ENCODE measurements around the gene TMPRSS12.
"Not testable (repeated sequence)": the region's sequence is repeated elsewhere in the genome, so short reads cannot be mapped to it uniquely, and the experiment has no call there.

Gene TMPRSS12

GRCh38 chr12:50842637-50843493 lies at the start of gene TMPRSS12:
Gene TMPRSS12 (plus strand): TSS chr12:50842926. CDS start chr12:50842965, 39 bp downstream.
- DNase-seq: no peak

GRCh38 chr12:50799908-50800307 lies 42.8 kb upstream of the TMPRSS12 start:
- DNase-seq: no peak

GRCh38 chr12:50803230-50803875 lies 39.4 kb upstream of the TMPRSS12 start:
- DNase-seq: no peak

GRCh38 chr12:50806176-50806575 lies 36.5 kb upstream of the TMPRSS12 start:
- no peak for DNase-seq

- not testable (repeated sequence) for DNase-seq
Observed at GRCh38 chr12:50809131-50809530, 33.6 kb upstream of the TMPRSS12 start.

GRCh38 chr12:50814921-50815320 lies 27.8 kb upstream of the TMPRSS12 start:
- DNase-seq: not testable (repeated sequence)

GRCh38 chr12:50820177-50820576 lies 22.5 kb upstream of the TMPRSS12 start:
- no peak for DNase-seq

GRCh38 chr12:50822082-50822481 lies 20.6 kb upstream of the TMPRSS12 start:
- no peak for DNase-seq

DNA sequence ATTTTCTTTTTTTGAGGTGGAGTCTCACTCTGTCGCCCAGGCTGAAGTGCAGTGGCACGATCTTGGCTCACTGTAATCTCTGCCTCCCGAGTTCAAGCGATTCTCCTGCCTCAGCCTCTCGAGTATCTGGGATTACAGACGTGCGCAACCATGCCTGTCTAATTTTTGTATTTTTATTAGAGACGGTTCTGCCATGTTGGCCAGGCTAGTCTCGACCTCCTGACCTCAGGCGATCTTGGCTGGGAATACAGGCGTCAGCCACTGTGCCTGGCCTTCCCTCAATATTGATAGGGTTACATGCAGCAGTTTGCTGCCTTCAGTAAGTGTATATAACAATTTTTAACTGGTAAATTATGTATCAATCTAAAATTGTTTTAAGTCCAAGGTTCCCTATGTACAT lies 19.0 kb upstream of the TMPRSS12 start:
- not testable (repeated sequence) for DNase-seq

DNA sequence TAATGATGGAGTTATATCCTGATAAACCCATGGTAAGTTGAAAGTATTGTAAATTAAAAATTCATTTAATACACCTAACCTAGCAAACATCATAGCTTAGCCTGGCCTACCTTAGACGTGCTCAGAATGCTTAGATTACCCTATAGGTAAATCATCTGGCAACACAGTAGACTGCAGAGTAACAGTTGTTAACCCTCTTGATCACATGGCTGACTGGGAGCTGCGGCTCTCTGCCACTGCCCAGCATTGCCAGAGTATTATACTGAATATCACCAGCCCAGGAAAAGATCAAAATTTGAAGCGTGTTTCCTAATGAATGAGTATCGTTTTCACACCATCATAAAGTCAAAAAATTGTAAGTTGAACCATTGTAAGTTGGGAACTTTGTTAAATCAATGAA lies 17.8 kb upstream of the TMPRSS12 start:
- DNase-seq: no peak

GRCh38 chr12:50825372-50825838 lies 17.3 kb upstream of the TMPRSS12 start:
- no peak for DNase-seq

DNA sequence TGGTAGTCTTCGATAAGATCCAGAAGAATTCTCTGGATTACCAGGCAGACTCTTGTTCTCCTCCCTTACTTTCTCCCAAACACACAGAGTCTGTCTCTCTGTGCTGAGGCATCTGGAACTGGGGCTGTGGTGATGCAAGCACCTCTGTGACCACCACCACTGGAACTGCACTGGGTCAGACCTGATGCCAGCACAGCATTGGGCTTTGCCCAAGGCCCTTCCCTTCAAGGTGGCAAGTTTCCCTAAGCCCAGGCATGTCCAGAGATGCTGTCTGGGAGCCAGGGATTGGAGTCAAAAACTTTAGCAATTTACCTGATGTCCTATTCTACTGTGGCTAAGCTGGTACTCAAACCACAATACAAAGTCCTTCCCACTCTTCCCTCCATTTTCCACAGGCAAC lies 14.6 kb upstream of the TMPRSS12 start:
- no peak for DNase-seq

- no peak for DNase-seq
Observed at GRCh38 chr12:50828886-50829285, 13.8 kb upstream of the TMPRSS12 start.

GRCh38 chr12:50833801-50834200 lies 8.9 kb upstream of the TMPRSS12 start:
- DNase-seq: not testable (repeated sequence)

DNA sequence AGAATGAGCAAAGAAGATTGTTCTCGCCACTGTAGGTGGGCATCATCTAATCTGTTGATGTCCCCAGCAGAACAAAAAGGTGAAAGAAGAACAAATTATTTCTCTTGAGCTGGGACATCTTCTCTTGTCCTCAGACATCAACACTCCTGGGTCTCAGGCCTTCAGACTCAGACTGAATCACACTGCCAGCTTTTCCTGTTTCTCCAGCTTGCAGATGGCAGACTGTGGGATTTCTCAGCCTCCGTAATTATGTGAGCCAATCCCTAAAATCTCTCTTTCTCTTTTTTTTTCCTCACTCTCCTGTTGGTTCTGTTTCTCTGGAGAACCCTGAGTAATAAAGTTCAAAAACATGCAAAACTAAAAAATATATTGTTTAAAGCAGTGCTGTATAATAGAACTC lies 3.7 kb upstream of the TMPRSS12 start:
- DNase-seq: no peak

DNA sequence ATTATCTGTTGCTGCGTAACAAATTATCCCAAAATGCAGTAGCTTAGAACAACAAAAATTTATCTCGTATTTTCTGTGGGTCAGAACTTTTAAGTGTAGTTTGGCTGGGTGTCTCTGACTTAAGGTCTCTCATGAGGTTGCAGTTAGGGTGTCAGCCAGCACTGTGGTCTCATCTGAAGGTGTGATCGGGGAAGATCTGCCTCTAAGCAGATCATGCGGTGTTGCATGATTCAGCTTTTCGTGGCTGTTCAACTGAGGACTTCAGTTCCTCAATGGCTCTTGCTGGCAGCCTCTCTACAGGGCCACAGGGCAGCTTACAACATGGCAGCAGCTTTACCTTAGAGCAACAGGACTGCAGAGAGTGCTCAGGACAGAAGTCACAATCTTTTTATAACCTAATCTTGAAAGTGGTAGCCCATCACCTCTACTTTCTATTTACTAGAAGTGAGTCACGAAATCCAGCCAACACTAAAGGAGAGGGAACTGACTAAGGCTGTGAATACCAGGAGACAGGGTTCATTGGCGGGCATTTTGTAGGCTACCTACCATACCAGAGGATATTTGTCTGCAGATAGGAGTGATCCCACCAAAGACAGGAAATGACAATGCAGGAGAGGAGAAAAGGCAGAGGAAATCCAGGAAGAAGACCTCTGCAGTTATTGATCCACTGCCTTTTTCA lies 1.8 kb upstream of the TMPRSS12 start:
- no peak for DNase-seq

DNA sequence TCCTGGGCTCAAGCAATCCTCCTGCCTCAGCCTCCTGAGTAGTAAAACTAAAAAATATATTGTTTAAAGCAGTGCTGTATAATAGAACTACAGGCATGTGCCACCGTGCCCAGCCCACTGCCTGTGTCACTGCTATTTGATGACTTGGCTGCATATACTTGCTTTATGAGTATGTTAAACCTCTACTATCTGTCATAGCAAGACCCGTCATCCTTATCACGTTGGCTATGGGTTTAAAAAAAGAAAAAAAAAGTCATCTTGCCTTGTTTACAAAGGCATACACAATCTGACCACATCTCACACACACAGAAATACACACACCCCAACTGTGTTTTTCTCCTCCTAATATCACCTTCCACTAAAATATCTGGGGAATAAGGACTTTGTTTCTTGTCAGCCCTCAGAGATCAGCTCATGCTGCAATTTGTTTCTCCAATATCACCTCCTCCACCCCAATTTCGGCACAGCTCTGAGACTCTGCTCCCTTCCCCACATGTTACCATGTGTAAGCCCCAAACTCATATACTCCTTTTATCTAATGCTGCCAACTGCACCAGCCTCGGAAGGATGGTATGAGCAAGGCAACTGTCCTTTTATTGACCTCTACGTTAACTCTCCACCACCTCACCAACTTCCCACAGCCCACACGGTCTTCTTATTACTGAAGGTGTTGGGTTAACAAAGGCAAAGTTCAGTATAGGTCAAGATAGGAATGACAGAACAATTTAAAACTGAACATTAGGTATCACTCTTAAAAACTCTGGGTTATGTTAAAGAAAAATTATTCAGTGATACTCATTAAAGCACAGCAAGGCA lies 802 bp upstream of the TMPRSS12 start:
- DNase-seq: no peak

DNA sequence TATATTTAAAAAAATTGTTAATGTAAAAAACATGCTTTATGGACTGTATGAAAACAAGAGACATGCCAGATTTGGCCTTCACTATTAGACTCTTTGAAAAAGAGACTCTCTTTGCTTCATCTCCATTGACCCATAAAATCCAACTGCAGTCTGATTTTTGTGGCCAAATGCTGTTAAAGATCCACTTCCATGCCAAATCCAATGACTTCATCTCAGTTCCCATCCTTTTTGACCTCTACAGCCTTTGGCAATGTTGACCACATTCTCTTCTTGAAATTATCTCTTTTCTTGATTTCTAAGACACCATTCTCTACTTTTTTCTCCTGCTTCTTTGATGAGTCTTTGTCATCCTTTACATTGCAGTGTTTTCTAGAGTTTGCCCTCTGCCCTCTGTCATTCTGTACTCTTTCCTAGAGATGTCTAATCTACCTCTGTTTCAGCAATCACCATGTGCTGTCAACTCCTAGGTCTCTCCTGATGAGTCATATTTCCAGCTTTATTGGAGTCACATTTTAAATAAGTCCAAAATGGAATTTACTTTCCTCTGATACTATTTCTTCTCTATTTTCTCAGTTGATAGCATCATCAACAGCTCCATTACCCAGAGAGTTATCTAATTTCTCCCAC lies 2.4 kb downstream of the TMPRSS12 start:
- no peak for DNase-seq

DNA sequence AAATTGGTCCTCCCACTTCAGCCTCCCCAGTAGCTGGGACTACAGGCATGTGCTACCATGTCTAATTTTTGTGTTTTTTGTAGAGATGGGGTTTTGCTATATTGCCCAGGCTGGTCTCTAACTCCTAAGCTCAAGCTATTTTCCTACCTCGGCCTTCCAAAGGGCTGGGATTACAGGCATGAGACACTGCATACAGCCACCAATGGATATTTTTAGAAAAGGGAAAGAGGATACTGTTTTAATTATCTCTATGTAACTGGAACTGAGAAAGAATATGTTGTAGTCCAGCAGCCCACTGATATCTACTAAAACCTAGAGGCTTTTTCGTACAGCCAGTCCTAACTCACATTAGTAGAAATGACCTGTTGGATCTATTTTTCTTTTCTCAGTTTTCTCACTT lies 6.2 kb downstream of the TMPRSS12 start:
- DNase-seq: no peak

- not testable (repeated sequence) for DNase-seq
Observed at GRCh38 chr12:50855218-50855617, 12.5 kb downstream of the TMPRSS12 start.

DNA sequence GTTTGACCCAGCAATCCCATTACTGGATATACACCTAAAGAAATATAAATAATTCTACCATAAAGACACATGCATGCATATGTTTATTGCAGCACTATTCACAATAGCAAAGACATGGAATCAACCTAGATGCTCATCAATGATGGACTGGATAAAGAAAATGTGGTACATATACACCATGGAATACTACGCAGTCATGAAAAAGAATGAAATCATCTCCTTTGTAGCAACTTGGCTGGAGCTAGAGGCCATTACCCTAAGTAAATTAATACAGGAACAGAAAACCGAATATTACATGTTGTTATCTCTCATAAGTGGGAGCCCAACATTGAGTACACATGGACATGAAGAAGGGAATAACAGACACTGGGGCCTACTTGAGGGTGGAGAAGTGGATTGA lies 13.0 kb downstream of the TMPRSS12 start:
- DNase-seq: not testable (repeated sequence)

- DNase-seq: no peak
Observed at GRCh38 chr12:50859621-50860310, 17.0 kb downstream of the TMPRSS12 start.
